Fibroblast of the aortic adventitia (primary cell): Measurements from ENCODE around the gene CNTNAP5. TPM values are rescaled to one million over a fixed set of nuclear protein-coding genes. Genes with fewer than 3 reads are reported as not detected.

ENCODE experiments used
- DNase-seq: peaks from one replicate; pipeline ENCODE4 v3.0.0-alpha.2; 2010; ENCODE audit warnings: low read depth
- H3K4me3 ChIP-seq: 2 replicates; pipeline ENCODE4 v1.5.1; 2011; ENCODE audit warnings: low read depth, mild to moderate bottlenecking, control low read depth, low read length, moderate library complexity
- total RNA-seq: library from RNA; depleted of rRNA; stranded (reverse); fragments of >200 nt; gene quantifications from 2 replicates; pipeline ENCODE4 v1.2.3, GENCODE V29; 2012; ENCODE audit warnings: low replicate concordance
- TF ChIP-seq, protein P1 (sequence below): IDR thresholded peaks from 2 replicates; pipeline ENCODE4 v1.5.1; 2011; ENCODE audit warnings: mild to moderate bottlenecking, low read length, control low read depth, inconsistent platforms; ENCODE audit not compliant: insufficient read depth

The CNTNAP5 gene
- total RNA-seq, 1 donor = under 0.01 TPM

DNA sequence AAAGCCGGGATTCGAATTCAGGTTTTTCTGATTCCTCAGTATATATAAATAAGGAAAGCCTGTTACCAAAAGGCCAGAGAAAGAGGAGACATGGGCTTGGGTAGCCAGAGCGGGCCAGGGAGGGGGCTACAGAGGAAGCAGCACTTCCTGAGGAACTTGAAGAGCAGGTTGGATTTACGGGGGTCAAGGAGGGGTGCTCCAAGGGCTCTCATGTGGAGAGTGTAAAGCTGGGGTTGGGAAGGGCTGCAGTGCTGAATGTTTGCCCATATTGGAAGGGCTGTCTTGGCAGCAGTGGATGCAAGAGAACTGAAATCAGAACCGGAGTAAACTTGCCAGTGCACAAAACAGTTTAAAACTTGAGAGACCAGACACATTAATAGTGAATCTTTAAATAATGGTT is 511.5 kb downstream of the CNTNAP5 start:
- H3K4me3 ChIP-seq = no peak overlapping the region
- TF ChIP-seq, protein P1, sequence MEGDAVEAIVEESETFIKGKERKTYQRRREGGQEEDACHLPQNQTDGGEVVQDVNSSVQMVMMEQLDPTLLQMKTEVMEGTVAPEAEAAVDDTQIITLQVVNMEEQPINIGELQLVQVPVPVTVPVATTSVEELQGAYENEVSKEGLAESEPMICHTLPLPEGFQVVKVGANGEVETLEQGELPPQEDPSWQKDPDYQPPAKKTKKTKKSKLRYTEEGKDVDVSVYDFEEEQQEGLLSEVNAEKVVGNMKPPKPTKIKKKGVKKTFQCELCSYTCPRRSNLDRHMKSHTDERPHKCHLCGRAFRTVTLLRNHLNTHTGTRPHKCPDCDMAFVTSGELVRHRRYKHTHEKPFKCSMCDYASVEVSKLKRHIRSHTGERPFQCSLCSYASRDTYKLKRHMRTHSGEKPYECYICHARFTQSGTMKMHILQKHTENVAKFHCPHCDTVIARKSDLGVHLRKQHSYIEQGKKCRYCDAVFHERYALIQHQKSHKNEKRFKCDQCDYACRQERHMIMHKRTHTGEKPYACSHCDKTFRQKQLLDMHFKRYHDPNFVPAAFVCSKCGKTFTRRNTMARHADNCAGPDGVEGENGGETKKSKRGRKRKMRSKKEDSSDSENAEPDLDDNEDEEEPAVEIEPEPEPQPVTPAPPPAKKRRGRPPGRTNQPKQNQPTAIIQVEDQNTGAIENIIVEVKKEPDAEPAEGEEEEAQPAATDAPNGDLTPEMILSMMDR = no peak
- no peak for DNase-seq

DNA sequence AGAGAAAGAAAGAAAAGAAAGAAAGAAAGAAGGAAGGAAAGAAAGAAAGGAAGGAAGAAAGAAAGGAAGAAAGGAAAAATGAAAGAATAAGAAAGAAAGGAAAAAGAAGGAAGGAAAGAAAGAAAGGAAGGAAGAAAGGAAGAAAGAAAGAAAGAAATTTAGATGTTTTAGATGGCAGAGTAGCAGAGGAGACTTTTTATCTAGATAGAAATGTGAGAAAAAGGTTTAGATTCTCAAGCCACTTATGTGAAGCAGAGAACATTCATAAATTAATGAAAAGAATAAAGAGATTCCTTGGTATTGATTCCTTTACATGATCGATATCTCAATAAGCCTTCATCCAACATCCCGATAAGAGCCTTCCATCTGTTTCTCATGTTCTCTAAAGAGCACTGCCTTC is 513.5 kb downstream of the CNTNAP5 start:
- DNase-seq = no peak
- no peak overlapping the region for H3K4me3 ChIP-seq
- TF ChIP-seq, protein P1 = no peak

DNA sequence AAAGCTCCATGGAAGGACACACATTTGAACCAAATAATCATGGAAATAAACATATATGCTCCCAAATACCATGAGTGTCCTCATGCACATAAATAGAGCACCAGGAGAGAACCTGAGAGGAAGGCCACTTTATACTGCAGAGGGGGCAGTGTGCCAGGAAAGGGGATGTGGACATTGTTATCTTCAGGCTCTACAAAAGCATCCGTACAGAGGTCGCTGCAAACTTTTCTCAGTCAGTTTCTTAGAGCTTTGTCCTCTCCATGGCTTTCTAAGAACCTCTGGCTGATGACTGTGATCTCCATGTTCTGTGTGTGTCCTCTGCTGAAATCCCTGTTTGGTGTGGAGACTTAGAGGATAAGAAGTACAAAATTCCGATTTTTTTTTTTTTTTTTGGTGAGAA is 515.7 kb downstream of the CNTNAP5 start:
- H3K4me3 ChIP-seq = no peak overlapping the region
- no peak for DNase-seq
- TF ChIP-seq, protein P1 = no peak

DNA sequence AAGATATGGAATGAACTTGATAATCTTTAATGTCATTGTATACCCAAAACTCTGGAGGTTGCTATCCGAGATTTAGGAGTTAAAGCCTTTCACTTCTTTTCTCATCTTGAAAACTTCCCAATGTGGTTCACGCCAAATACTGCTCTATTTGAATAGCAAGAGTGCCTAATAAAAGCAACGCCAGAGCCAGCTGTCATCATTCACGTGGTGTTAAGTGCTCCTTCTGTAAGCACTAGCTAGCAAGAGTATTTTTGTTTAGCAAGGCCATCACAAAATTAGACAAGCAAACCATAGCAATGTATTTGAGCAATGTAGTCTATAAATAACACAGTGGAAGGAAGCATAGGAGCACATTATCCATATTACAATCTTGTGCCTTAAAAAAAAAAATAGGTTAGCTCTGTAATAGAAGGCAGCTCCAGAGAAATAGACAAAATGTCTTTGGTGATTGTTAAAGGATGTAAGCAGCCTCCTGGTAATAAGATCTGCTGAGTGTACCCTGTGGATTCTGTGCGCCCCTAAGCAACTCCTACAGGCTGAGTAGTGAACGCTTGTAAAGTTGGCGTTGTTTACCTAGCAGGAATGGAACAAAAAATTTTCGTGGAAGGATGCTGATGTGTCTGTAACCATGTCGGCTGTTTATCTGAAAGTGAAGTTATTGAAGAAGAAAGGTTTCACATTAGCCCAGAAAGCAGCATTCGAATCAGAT is 518.0 kb downstream of the CNTNAP5 start:
- DNase-seq = no peak
- TF ChIP-seq, protein P1 = no peak
- H3K4me3 ChIP-seq = no peak overlapping the region

DNA sequence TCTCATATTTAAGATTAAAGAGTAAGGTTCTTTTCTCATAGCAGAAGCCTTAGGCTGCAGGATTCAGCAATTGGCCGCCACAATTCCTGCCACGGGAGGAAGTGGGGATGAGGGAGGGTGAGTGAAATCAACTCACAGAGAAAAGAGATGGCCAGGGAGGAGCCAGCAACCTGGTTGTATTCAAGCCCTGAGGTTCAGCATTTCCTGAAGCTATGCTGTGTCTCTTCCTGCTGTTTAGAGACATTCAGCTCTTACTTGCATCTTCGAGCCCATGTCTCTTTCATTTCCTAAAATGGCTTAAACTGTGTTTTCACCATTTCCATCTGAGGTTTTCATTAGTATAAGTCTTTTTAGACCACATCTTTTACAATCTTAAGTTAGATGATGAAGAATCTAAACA is 522.6 kb downstream of the CNTNAP5 start:
- no peak overlapping the region for H3K4me3 ChIP-seq
- DNase-seq = no peak
- TF ChIP-seq, protein P1 = no peak

DNA sequence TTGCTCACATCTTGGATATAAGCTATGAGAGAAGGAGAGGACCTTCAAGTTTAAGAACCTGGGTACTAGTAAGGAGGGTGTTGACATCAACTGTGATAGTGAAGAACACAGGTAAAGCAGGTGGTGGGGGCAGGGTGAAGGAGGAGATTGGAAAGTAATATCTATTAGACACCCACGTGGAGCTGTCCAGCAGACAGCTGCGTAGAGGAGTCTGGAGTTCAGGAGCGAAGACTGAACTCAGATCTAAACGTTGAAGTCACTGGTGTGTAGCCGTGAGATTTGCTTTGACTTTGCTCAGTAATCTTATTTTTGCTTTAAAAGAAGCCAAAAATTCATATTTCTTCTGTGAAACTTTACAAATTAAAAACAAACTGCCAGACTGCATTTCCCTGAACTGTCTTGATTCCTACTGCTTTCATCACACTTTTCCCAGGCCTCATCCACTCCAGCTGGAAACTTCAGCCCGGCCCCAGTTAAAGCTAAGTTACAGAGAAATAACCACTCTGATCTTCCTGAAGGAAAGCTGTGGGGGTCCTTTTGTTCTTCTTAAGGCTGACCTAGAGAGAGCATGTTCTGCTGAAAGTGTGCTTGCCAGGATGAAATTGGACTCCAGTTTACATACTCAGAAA is 533.3 kb downstream of the CNTNAP5 start:
- TF ChIP-seq, protein P1 = no peak
- no peak overlapping the region for H3K4me3 ChIP-seq
- DNase-seq = no peak
